HG03095 (cell line): ENCODE results near the gene PRRX2.
"Not testable (repeated sequence)": the region's sequence is repeated elsewhere in the genome, so short reads cannot be mapped to it uniquely, and the experiment has no call there.

Experiments
- ATAC-seq: cut with Tn5 transposase; IDR thresholded peaks from one replicate; pipeline ENCODE4 v1.9.1; 2021; ENCODE audit warnings: moderate library complexity; ENCODE audit not compliant: unreplicated experiment

Gene PRRX2

DNA sequence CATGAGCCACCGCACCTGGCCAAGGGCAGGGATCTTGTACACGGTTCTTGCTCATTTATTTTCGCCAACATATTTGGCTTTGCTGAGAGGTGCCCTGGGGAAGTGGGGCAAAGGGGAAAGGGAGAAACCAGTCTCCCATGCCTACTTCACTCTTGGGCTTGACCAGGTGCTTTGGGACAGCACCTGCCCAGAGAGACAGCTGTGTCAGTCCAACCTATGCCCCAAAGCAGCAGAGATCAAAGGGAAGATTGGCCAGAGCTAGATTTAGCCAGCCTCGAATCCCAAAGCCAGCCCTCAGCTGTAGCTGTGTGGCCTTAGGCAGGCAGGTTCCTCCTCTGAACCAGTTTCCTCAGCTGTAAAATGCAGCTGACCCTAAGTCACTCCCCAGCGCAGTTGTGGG lies 89.7 kb downstream of the PRRX2 start:
- ATAC-seq: no peak

DNA sequence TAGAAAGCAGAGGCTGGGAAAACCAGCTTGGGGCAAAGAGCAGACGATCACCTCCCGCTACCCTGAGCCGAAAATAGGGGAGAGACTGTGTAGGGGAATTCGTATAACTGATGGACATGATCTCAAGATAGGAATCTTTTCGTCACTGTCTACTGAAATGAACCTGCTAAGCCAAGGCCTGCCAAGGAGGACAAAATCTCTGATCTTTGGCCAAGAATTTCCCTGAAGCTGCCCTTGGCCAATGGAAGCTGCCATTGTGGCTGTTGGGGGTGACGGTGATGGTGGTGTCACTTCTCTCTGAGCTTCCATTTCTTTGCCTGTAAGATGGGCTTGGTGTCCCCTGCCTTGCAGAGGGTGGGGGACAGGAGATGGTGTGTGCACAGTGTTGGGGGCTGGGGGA lies 90.7 kb downstream of the PRRX2 start:
- ATAC-seq: no peak

DNA sequence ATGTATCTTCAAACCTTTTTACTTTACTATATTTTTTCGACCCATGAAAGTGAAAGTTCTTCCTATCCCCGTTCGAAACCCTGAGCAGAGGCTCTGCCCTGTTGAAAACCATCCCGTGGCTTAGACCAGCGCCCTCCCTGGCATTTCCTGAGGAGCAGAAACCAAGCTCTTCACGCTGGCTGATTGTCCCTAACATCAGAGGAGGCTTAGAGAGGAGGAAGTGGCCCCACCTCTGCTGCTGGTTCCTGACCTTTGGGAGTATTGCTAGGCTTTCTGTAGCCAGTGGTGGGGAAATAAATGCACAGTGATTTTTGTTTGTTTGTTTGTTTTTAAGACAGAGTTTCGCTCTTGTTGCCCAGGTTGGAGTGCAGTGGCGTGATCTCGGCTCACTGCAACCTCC lies 91.6 kb downstream of the PRRX2 start:
- no peak for ATAC-seq

DNA sequence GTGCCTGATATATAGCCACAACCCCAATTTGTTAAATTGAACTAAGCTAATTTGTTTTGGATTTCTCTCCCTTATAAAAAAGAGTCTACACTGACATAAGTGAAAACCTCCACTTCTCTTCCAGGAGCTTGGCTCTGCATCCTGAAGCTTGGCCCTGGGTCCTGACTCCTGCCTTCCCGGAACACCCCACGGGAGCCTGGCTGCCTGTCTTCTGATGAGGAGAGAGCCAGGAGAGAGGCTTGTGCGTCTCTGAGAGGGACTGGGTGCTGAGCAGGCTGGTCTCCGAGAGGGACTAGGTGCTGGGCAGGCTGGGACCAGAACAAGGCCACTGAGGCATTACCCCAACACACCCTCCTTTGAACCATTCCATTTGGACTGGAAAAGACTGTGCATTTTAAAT lies 93.9 kb downstream of the PRRX2 start:
- ATAC-seq: no peak

DNA sequence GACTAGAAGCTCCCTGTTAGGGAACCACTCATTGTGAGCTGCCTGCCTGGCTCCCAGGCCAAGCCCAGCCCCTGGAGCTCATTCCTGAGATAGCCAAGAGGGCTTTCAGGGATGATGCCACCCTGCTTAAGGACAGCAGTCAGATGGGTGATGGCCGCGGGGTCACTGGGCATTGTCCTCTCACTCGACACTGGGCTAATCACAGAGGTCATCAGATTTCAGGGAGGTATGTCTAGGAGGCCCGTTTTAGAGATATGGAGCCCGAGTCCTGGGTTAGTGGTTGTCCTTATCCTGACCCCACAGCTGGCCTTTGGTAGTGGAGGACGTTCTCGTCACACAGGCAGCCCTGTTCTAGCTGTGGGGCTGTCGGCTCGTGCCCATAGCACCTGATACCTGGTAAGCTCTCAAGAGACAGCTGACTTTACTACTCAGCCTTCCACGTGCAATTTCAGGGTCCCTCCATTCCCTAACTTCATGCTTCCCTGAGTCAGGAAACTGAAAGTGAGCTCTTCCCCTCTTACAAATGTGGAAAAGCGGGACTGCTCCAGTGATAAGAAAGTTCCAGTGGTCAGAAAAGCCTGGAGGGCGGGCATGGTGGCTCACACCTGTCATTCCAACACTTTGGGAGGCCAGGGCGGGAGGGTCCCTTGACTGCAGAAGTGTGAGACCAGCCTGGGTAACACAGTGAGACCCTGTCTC lies 94.5 kb downstream of the PRRX2 start:
- ATAC-seq: no peak

DNA sequence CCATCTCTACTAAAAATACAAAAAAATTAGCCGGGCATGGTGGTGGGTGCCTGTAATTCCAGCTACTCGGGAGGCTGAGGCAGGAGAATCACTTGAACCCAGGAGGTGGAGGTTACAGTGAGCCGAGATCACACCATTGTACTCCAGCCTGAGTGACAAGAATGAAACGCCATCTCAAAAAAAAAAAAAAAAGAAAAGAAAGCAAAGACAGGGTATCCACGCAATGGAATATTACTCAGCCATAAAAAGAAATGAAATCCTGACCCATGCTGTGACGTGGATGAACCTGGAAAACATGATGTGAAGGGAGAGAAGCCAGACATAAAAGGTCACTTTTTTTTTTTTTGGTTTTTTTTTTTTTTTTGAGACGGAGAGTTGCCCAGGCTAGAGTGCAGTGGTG lies 95.3 kb downstream of the PRRX2 start:
- not testable (repeated sequence) for ATAC-seq

DNA sequence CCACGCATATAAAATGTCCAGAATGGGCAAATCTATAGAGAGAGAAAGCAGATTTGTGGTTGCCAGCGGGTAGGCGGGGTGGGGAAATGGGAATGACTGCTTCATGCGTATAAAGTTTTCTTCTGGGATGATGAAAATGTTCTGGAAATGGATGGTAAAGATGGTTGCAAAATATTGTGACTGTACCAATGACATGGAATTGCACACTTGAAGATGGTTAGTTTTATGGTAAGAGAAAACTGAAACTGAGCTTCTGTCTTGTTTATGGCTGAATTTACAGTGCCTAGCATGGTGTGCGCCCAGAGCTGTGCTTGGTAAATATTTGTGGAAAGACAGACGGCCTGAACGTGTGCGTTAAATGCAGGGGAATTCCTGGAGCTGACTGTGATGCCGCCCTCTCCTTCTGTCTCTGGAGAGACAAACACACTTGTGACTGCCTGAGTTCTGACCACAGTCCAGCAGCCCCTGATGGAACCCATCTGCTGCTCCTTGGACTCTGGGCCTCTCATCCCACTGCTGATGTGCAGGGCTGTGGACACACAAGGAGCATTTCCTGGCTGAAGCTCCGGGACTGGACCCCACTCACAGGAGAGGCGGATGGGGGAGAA lies 96.0 kb downstream of the PRRX2 start:
- ATAC-seq: no peak

DNA sequence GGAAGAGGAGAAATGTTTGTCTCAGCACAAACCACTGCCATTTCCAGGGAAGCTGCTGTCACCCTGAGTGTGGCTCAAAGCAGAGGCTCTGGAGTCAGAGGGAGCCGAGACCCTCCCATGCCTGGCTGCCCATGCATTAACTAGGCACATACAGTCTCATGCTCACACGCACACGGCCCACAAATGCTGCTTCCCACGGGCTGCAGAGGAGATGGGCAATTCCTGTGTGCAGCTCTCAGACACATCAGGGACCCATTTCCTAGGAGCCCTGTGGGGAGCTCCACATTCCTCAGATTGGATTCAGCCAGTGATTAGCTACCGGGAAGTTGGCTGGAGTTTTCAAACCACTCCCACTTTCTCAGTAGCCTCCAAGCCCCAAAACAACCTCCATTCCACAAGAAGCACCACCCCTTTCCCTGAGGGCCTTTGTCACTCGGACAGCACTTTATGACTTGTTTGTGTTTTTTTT lies 96.5 kb downstream of the PRRX2 start:
- ATAC-seq: no peak

DNA sequence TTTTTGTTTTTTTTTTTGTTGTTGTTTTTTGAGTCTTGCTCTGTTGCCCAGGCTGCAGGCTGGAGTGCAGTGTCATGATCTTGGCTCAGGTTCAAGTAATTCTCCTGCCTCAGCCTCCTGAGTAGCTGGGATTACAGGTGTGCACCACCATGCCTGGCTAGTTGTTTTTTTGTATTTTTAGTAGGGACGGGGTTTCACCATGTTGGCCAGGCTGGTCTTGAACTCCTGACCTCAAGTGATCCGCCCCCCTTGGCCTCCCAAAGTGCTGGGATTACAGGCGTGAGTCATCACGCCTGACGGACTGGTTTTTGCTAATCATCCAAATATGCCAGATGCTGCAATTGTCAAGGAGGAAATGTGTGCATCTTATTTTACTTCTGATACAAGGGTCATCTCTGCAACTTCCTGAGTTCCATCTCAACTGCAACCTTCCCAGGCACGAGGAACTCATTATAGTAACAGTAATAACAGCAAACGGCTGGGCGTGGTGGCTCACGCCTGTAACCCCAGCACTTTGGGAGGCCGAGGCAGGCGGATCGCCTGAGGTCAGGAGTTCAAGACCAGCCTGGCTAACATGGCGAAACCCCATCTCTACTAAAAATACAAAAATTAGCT lies 97.0 kb downstream of the PRRX2 start:
- not testable (repeated sequence) for ATAC-seq

DNA sequence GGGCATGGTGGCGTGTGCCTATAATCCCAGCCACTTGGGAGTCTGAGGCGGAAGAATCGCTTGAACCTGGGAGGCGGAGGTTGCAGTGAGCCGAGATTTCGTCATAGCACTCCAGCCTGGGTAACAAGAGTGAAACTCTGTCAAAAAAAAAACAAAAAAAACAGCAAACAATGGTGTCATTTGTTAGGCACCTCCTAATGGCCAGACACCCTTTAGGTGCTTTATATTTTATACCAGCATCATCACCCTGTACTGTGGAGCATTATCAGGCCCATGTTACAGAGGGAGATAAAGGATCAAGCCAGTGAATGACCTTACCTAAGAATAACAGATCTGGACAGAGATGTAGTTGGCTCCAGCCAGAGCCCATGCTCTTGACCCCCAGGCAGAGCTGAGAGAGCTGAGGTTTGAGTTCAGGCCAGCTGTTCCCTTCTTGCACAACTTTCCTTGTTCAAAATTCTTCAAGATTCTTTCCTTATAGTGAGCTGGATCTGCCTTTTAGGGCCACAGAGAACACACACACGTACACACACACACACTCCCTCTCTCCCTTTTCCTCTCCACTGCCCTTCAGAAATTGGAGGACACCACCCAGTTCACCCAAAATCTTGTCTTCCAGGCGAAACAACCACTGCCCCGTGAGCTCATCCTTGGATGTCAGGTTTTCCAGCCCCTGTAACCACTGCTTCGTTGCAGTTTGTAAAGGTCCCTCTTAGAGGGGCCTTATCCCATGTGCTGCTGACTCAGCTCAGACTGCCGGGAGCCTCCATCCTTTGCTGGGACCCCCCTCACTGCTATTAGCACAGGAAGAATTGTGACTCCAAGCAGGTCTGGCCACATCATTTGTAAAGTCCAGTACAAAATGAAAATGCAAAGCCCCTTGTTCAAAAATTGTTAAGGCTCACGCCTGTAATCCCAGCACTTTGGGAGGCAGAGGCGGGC lies 97.8 kb downstream of the PRRX2 start:
- ATAC-seq: no peak

DNA sequence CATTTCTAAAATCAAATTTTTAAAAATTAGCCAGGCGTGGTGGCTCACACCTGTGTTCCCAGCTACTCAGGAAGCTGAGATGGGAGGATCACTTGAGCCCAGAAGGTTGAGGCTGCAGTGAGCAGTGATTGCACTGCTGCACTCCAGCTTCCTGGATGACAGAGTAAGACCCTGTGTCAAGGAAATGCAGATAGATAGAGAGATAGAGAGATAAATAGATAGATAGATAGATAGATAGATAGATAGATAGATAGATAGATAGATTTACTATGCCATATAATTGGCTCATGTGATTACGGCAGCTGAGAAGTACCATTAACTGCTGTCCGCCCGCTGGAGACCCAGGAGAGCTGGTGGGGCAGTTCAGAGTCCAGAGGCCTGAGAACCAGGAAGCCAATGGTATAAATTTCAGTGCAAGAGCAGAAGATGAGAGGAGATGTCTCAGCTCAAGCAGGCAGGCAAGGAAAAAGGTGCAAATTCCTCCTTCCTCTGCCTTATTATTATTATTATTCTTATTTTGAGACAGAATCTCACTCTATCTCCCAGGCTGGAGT lies 100.4 kb downstream of the PRRX2 start:
- ATAC-seq: no peak

DNA sequence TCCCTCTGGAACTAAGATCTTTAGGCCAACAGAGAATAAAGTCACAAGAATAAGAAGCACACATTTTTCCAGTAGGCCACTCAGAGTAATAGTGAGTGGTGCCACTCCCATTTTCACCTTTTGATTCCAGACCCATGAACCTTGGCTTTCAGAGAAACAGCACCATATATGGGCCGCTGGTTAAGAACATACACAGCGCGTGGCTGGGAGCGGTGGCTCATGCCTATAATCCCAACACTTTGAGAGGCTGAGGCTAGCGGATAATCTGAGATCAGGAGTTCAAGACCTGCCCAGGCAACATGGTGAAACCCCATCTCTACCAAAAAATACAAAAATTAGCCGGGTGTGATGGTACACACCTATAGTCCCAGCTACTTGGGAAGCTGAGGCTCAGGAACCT lies 103.0 kb downstream of the PRRX2 start:
- no peak for ATAC-seq

DNA sequence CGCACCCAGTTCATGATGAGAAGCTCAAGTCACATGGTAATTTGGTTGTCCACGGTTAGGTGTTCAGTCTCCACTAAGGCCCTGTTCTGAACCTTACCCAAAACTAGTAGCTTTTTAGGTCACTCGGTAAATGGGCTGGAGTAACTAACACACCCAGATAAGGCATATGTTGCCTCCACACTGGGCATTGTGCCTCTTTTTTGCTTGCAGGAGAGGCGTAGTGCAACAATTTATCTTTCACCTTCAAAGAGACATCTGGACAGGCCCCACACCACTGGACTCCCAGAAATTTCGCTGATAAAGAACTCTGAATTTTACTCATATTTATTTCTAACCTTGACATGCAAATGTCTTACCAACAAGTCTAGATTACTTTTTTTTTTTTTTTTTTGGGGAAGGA lies 104.2 kb downstream of the PRRX2 start:
- ATAC-seq: no peak

DNA sequence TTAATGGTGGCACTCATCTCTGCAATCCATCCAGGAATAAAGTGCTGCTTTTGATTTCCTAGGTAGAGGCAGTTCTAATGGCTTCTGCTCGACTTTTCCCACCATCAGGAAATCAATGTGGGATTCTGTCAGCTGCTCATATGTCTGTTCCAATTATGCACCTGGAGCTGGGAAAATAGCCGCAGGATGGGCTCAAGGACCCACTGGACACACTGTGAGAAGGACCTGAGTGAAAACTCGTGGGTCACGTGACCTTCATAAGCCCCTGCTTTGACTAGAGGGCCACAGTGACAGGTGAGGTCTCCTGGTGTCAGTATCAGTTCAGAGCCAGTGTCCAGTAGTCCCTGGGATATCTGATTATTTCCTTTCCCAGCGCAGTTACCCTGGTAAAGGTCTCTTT lies 105.3 kb downstream of the PRRX2 start:
- no peak for ATAC-seq
